ENCODE results near the gene RAB20. TPM values are rescaled to one million over a fixed set of nuclear protein-coding genes. Genes with fewer than 3 reads are reported as not detected.

Gene RAB20
- polyA plus RNA-seq, 1 donor from 2014 or later, result not detected

DNA sequence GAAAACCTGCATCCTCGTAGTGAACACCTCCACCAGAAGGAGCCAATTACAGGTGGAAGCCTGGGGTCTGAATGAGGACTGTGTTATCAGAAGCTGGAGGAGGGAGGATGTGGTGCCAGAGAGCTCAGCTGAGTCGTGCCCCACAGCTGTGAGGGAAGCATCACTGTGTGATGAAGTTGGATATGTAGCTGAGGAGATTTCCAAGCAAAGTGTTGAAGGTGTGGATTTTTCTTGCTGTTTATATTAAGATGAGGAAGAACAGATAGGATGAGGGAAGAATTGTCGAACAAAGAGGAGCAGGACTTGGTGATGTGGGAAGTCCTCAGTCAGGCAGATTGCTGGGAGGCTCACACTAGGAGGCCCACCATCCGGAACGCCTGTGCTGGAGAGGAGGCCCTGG, 4.4 kb downstream of the RAB20 start:
- Histone ChIP-seq H3K4me2 (ENCODE audit: low read length) (no peak overlapping the region), H3F3A (ENCODE audit: insufficient read depth, low read length, poor library complexity, severe bottlenecking) (no peaks in the 10 kb centered on the region), H3K9me2 (ENCODE audit: insufficient read depth, low read length) (no peaks in the 10 kb centered on the region), H3K27ac (ENCODE audit: low read length) (no peak overlapping the region), H3K9ac (ENCODE audit: low read length) (no peak overlapping the region), H4K20me1 (ENCODE audit: insufficient read depth) (no peaks in the 10 kb centered on the region), H2AFZ (ENCODE audit: low read depth, low read length) (no peak overlapping the region), H3K36me3 (ENCODE audit: insufficient read depth, low read length) (no peaks in the 10 kb centered on the region), H3K27me3 (ENCODE audit: insufficient read depth, low read depth, low read length) (peaks cover 28% of the 10 kb centered on the region), H3K79me2 (replicated peaks; ENCODE audit: insufficient read depth, low read length) (no peaks in the 10 kb centered on the region), H3K9me3 (ENCODE audit: low read length) (no peaks in the 10 kb centered on the region), H3K4me3 (ENCODE audit: low read length) (no peak overlapping the region)
- TF ChIP-seq SMC3 (conservative IDR thresholded peaks at IDR 0.05; ENCODE audit: poor library complexity), result no peak
- TF ChIP-seq RAD21 (conservative IDR thresholded peaks at IDR 0.05), result no peak
- TF ChIP-seq EZH2 (IDR thresholded peaks at IDR 0.05; ENCODE audit: borderline replicate concordance, insufficient read depth, low read length, poor library complexity, severe bottlenecking), result no peak
- no peak for TF ChIP-seq POLR2AphosphoS5 (IDR thresholded peaks at IDR 0.05)
- no peak for TF ChIP-seq REST (IDR thresholded peaks at IDR 0.05; ENCODE audit: borderline replicate concordance)
- TF ChIP-seq EP300 (conservative IDR thresholded peaks at IDR 0.05; ENCODE audit: poor library complexity, severe bottlenecking), result no peak
- TF ChIP-seq MXI1 (conservative IDR thresholded peaks at IDR 0.05; ENCODE audit: poor library complexity, severe bottlenecking), result no peak
- TF ChIP-seq, protein P1, sequence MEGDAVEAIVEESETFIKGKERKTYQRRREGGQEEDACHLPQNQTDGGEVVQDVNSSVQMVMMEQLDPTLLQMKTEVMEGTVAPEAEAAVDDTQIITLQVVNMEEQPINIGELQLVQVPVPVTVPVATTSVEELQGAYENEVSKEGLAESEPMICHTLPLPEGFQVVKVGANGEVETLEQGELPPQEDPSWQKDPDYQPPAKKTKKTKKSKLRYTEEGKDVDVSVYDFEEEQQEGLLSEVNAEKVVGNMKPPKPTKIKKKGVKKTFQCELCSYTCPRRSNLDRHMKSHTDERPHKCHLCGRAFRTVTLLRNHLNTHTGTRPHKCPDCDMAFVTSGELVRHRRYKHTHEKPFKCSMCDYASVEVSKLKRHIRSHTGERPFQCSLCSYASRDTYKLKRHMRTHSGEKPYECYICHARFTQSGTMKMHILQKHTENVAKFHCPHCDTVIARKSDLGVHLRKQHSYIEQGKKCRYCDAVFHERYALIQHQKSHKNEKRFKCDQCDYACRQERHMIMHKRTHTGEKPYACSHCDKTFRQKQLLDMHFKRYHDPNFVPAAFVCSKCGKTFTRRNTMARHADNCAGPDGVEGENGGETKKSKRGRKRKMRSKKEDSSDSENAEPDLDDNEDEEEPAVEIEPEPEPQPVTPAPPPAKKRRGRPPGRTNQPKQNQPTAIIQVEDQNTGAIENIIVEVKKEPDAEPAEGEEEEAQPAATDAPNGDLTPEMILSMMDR (IDR thresholded peaks at IDR 0.05; ENCODE audit: poor library complexity, severe bottlenecking), result no peak

DNA sequence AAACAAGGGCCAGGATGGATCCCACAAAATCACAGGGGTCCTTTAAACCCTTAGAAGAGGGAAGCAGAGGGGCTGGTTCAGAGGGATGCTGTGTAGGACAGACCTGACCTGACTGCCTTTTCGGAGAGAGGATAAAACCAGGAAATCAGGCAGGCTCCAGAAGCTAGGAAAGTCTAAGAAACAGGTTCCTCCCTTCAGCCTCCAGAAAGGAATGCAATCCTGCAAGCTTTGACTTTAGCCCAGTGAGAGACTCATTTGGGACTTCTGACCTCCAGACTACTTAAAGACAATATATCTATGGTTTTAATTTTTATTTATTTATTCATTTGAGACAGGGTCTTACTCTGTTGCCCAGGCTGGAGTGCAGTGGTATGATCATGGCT, 5.3 kb downstream of the RAB20 start:
- no peaks in the 10 kb centered on the region for H3K79me2 ChIP-seq (replicated peaks; ENCODE audit: insufficient read depth, low read length)
- TF ChIP-seq, protein P1 (IDR thresholded peaks at IDR 0.05; ENCODE audit: poor library complexity, severe bottlenecking), result no peak
- TF ChIP-seq MXI1 (conservative IDR thresholded peaks at IDR 0.05; ENCODE audit: poor library complexity, severe bottlenecking) (no peak), EP300 (conservative IDR thresholded peaks at IDR 0.05; ENCODE audit: poor library complexity, severe bottlenecking) (no peak), REST (IDR thresholded peaks at IDR 0.05; ENCODE audit: borderline replicate concordance) (no peak), RAD21 (conservative IDR thresholded peaks at IDR 0.05) (no peak), TAF1 (IDR thresholded peaks at IDR 0.05; ENCODE audit: low read depth) (no peak)
- H3K9ac ChIP-seq (ENCODE audit: low read length), result no peak overlapping the region
- H3K9me2 ChIP-seq (ENCODE audit: insufficient read depth, low read length), result no peaks in the 10 kb centered on the region
- H2AFZ ChIP-seq (ENCODE audit: low read depth, low read length), result no peak overlapping the region
- no peaks in the 10 kb centered on the region for H3F3A ChIP-seq (ENCODE audit: insufficient read depth, low read length, poor library complexity, severe bottlenecking)
- H3K36me3 ChIP-seq (ENCODE audit: insufficient read depth, low read length), result no peaks in the 10 kb centered on the region
- H3K4me3 ChIP-seq (ENCODE audit: low read length), result no peak overlapping the region
- H3K9me3 ChIP-seq (ENCODE audit: low read length), result no peaks in the 10 kb centered on the region
- H4K20me1 ChIP-seq (ENCODE audit: insufficient read depth), result no peaks in the 10 kb centered on the region
- no peak overlapping the region for H3K27ac ChIP-seq (ENCODE audit: low read length)
- peaks cover 21% of the 10 kb centered on the region for H3K27me3 ChIP-seq (ENCODE audit: insufficient read depth, low read depth, low read length)
- no peak overlapping the region for H3K4me2 ChIP-seq (ENCODE audit: low read length)
